Tibial nerve (tissue), 4 donors: Measurements from ENCODE around the gene HNF1B.

Experiments
- CTCF ChIP-seq, 5 experiments: fragments of 200-600 bp in 3 of 5; fragments of 450-650 bp in 2 of 5; sonication (generic) in 3 of 5; IDR thresholded peaks; one replicate each; pipeline ENCODE4 v1.5.1; 2016 to 2019; ENCODE audit warnings: antibody characterized with exemption in 5 of 5, mild to moderate bottlenecking in 3 of 5, moderate library complexity in 2 of 5
- EP300 ChIP-seq, 2 donors: sonication (generic); formaldehyde crosslinking; IDR thresholded peaks; one replicate each; pipeline ENCODE4 v1.6.1; 2017; ENCODE audit warnings: antibody characterized with exemption in 2 of 2, mild to moderate bottlenecking in 1 of 2
- POLR2A ChIP-seq, 2 donors: fragments of 450-650 bp; IDR thresholded peaks; one replicate each; pipeline ENCODE4 v1.6.1; 2017; ENCODE audit warnings: antibody characterized with exemption in 2 of 2, mild to moderate bottlenecking in 2 of 2, moderate library complexity in 2 of 2

GRCh38 chr17:37702598-37702997, 42.3 kb downstream of the HNF1B start:
- TF ChIP-seq CTCF (IDR thresholded peaks at IDR 0.05) (no peak), EP300 (IDR thresholded peaks at IDR 0.05) (no peak), POLR2A (IDR thresholded peaks at IDR 0.05) (no peak)
